ENCODE data around the gene ZNF800.
"Not testable (repeated sequence)": the region's sequence is repeated elsewhere in the genome, so short reads cannot be mapped to it uniquely, and the experiment has no call there.

The ZNF800 gene

GRCh38 chr7:127392566-127393367 is at the start of gene ZNF800:
ZNF800 (minus strand) TSS chr7:127392708; CDS start chr7:127391557, 1,151 bp downstream.
- Histone ChIP-seq H3K4me3 (replicated peaks; ENCODE audit: low read depth, low read length) (peak within 1 kb of the TSS; percentile 96), H3K36me3 (ENCODE audit: control insufficient read depth, insufficient read depth, low read length) (no peaks in the 10 kb centered on the region), H3K27me3 (replicated peaks; ENCODE audit: control insufficient read depth, insufficient read depth, low read length) (no peaks in the 10 kb centered on the region)
- no peak for TF ChIP-seq CTCF (IDR thresholded peaks at IDR 0.05; ENCODE audit: insufficient read depth, low read length, poor library complexity, severe bottlenecking)
- DNase-seq (ENCODE audit: extremely low read depth, insufficient read length): peak; percentile 94

- DNase-seq (ENCODE audit: extremely low read depth, insufficient read length): no peak
- no peak for TF ChIP-seq CTCF (IDR thresholded peaks at IDR 0.05; ENCODE audit: insufficient read depth, low read length, poor library complexity, severe bottlenecking)
- H3K36me3 ChIP-seq (ENCODE audit: control insufficient read depth, insufficient read depth, low read length): no peaks in the 10 kb centered on the region
Observed at GRCh38 chr7:127440206-127440605, 47.7 kb upstream of the ZNF800 start.

GRCh38 chr7:127438836-127439235 is 46.3 kb upstream of the ZNF800 start:
- H3K27me3 ChIP-seq (replicated peaks; ENCODE audit: control insufficient read depth, insufficient read depth, low read length): no peaks in the 10 kb centered on the region
- DNase-seq (ENCODE audit: extremely low read depth, insufficient read length): no peak
- H3K4me3 ChIP-seq (replicated peaks; ENCODE audit: low read depth, low read length): no peak overlapping the region
- no peak for TF ChIP-seq CTCF (IDR thresholded peaks at IDR 0.05; ENCODE audit: insufficient read depth, low read length, poor library complexity, severe bottlenecking)
- H3K36me3 ChIP-seq (ENCODE audit: control insufficient read depth, insufficient read depth, low read length): no peaks in the 10 kb centered on the region

More at GRCh38 chr7:127440206-127440605, 47.7 kb upstream of the ZNF800 start:
- Histone ChIP-seq H3K27me3 (replicated peaks; ENCODE audit: control insufficient read depth, insufficient read depth, low read length) (no peaks in the 10 kb centered on the region), H3K4me3 (replicated peaks; ENCODE audit: low read depth, low read length) (no peak overlapping the region)

GRCh38 chr7:127437837-127438236 is 45.3 kb upstream of the ZNF800 start:
- H3K36me3 ChIP-seq (ENCODE audit: control insufficient read depth, insufficient read depth, low read length): no peaks in the 10 kb centered on the region
- no peak for TF ChIP-seq CTCF (IDR thresholded peaks at IDR 0.05; ENCODE audit: insufficient read depth, low read length, poor library complexity, severe bottlenecking)
- no peak overlapping the region for H3K4me3 ChIP-seq (replicated peaks; ENCODE audit: low read depth, low read length)
- no peaks in the 10 kb centered on the region for H3K27me3 ChIP-seq (replicated peaks; ENCODE audit: control insufficient read depth, insufficient read depth, low read length)
- DNase-seq (ENCODE audit: extremely low read depth, insufficient read length): no peak

GRCh38 chr7:127437241-127437640 is 44.7 kb upstream of the ZNF800 start:
- Histone ChIP-seq H3K4me3 (replicated peaks; ENCODE audit: low read depth, low read length) (no peak overlapping the region), H3K36me3 (ENCODE audit: control insufficient read depth, insufficient read depth, low read length) (no peaks in the 10 kb centered on the region), H3K27me3 (replicated peaks; ENCODE audit: control insufficient read depth, insufficient read depth, low read length) (no peaks in the 10 kb centered on the region)
- TF ChIP-seq CTCF (IDR thresholded peaks at IDR 0.05; ENCODE audit: insufficient read depth, low read length, poor library complexity, severe bottlenecking): no peak
- DNase-seq (ENCODE audit: extremely low read depth, insufficient read length): no peak

GRCh38 chr7:127429281-127429680 is 36.8 kb upstream of the ZNF800 start:
- not testable (repeated sequence) for H3K27me3 ChIP-seq (replicated peaks; ENCODE audit: control insufficient read depth, insufficient read depth, low read length); H3K4me3 ChIP-seq (replicated peaks; ENCODE audit: low read depth, low read length)

More at GRCh38 chr7:127429281-127429680, 36.8 kb upstream of the ZNF800 start:
- H3K36me3 ChIP-seq (ENCODE audit: control insufficient read depth, insufficient read depth, low read length); DNase-seq (ENCODE audit: extremely low read depth, insufficient read length): not testable (repeated sequence)

Measured in GM06990 (cell line).